ENCODE data around the gene RAB17. TPM values are rescaled to one million over a fixed set of nuclear protein-coding genes. Genes with fewer than 3 reads are reported as not detected.

RAB17 gene, protein sequence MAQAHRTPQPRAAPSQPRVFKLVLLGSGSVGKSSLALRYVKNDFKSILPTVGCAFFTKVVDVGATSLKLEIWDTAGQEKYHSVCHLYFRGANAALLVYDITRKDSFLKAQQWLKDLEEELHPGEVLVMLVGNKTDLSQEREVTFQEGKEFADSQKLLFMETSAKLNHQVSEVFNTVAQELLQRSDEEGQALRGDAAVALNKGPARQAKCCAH
- 1.2 TPM for total RNA-seq (ENCODE audit: insufficient read depth, low replicate concordance)

DNA sequence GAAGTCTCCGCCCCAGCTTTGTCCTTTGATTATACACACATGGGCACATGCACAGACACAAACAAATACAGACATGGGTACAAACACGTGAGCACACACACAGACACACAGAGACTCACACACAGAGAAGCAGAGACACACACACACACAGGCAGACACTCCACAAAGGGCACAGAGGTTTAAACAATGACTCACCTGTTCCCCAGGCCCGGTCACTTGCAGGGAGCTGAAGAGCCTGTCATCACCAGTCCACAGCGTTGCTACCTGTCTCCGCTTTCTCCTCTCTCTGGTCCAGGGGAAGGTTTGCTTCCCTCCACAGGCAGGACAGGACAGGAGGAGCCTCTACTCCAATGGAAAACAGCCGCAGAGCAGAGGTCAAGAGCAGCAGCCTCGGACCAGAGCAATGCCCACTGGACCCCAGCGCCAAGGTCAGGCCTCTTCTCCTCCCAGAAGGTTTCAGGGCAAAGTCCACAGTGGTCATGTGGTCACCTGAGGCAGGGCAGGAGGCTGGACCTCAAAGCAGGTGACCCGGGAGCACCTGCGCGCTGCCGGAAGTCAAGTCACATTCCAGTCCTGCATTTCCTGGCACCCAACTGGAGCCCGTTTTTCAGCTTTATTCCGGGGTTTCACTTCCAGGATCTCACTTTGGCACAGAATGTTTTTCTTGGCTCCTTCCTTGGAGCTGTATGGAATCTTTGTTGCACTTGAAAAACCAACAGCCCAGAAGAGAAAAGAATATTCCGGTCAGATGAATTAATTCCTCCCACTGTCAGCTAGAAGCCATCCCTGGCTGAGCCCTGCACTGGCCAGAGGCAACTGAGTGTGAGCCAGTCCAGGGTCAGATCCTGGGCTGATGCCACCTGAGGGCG is at the start of gene RAB17:
Gene RAB17 (minus strand): TSS at position 463 of the 869 bp plus-strand sequence. CDS start 4,580 bp downstream, outside the sequence.
- no peak for DNase-seq (ENCODE audit: low spot score)

DNA sequence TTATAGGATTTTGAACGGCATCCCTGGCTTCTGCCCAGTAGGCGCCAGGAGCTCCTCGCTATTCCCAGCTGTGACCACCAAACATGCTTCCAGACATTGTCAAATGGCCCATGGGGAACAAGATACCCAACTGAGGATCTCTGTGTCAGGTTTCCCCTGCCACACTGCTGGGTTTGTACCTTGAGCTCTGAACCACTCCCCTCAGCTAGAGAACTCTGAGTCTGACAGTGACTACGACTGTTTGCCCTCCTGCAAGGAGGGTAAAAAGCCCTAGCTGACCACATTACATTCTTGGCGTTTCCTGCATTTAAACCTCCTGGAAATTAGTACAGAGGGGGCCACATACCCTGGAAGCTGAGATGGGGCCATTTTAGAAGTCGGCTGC is 49.3 kb upstream of the RAB17 start:
- no peak for DNase-seq (ENCODE audit: low spot score)

DNA sequence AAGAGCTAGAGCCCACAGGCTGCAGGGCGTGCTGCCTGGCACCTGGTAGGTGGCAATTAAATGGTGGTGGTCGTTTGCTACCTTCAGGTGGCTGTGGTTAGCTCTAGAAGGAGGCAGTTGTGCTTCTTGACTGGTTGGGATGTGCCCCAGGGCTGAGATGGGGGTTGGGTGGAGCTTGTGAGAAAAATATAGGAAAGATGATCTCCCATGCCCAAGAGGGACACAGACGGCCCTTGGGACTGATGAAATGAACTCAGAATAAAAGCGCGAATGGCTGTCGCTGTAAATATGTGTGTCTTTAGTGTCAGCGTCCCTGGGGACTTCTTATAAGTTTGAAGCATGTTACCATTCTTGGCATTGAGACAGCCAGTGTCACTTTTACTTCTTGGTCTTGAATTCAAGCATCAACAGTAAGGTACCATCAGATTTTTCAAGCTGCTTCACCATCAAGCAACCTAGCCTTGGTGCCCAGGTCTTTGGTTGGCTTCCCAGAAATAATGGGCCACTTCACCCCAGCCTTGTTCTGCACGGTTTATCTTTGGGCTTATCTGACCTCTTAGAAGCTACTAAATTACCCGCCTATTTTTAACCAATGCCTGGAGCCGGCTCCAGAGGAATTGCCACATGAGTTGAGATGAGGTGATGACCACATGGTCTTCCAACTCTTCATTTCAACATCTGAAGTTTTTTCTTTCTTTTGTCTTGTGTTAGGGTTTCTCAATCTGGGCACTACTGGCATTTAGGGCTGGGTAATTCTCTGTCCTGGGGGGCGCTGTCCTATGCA is 48.7 kb upstream of the RAB17 start:
- no peak for DNase-seq (ENCODE audit: low spot score)

DNA sequence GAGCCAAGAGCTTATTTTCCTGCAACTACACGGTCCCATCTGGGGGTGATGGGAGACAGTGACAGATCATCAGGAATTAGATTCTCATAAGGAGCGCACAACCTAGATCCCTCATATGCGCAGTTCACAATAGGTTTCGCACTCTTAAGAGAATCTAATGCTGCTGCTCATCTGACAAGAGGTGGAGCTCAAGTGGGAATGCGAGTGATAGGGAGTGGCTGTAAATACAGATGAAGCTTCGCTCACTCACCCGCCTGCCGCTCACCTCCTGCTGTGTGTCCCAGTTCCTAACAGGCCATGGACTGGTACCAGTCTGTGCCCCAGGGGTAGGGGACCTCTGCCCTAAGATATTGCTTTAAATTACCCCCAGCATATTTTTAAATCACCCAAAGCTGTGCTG is 47.6 kb upstream of the RAB17 start:
- DNase-seq (ENCODE audit: low spot score), result no peak

DNA sequence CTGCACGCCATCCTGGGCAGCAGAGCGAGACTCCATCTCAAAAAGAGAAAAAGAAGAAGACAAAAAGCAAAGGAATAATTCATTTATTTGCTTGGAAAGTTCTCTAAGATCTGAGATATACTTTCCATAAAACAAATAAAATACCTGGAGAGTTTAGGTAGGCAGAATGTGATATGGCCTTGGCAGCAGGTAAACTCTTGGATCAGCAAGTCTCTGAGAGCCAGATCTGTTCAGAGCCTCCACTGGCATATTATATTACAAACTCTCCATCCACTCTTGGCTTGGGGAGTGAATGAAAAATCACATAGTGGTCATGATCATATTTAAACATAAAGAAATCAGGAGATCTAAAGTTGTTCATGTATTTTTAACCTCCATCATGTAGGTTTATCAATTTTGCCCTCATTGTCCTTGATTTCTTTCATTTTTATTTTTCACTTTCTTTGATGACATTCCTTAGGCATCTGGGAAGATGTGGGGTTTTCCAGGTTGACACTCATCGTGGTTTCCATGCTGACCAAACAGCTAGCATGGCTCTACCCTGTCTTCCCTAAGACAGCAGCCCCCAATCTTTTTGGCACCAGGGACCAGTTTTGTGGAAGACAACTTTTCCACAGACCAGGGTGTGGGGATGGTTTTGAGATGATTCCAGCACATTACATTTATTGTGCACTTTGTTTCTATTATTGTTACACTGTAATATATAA is 47.0 kb upstream of the RAB17 start:
- no peak for DNase-seq (ENCODE audit: low spot score)

DNA sequence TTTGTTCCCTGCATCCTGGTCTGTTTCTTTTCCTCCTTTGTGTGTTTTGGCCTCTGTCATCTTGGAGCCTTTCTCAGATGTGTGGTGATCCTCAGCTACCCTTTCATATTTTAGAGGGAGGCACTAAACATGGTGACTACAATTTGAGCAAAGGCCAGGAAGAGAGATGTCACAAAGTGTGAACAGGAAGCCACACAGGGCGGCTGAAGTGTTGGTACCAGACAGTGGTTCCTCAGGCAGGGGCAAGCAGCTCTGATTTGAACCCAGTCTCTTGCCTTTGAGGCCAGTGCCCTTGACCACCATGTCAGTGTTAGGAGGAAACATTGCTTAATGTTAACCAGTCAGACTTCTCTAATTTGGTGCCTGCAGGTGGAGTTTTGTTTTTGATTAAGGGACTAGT is 46.0 kb upstream of the RAB17 start:
- DNase-seq (ENCODE audit: low spot score), result no peak

DNA sequence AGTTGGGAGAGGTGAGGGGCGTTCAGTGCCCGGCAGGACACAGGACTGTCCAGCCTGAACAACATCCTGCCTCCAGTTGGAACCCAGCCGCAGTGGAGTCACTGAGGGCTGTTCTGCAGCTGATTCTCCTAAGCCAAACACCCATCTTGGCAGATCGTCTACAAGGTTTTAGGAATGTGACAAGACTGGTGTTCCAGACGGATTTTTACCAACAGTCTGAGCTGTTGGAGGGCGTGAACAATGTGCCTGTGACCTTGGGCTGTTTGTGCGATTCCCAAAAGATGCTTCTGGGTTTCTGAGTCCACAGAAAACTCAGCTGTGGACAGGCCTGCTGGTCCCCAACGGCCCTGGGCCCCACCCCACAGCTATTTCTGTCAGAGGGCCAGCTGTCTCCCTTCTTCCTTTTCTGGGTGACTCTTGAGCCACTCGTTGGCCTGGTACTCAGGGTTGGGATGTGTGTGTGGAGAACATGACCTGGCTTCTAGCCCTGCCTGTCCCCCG is 42.6 kb upstream of the RAB17 start:
- no peak for DNase-seq (ENCODE audit: low spot score)

DNA sequence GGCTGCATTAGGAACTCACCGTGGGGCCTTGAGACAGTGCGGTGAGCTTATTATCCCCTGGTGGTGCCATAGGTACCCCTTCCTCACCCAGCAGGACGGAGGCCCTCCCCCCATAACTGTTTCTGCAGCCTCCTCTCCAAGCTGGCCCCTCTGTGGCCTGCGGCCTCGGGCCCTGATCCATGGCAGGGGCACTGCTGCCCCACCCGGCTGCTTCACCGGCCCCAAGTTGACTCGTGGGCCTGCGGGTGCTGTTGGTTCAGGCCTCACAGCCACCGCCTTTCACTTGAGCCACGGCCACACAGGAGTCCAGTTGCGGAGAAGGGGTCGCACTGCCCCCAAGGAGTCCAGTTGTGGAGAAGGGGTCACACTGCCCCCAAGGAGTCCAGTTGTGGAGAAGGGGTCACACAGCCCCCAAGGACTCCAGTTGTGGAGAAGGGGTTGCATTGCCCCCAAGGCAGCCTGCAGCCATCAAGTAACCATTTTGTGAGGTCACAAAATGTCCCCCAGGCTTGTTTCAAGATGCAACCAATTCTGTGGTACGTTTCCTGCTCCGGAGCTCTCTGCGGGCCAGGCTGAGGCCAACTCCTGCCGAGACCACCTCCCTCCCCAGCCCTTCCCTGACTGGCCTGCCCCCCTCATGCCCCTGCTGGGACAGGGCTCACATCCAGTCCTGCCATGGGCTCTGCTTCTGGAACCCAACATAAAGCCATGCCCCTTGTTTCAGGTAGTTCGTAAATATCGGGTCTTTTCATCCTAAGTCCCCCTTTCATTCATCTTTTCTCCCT is 41.5 kb upstream of the RAB17 start:
- no peak for DNase-seq (ENCODE audit: low spot score)

DNA sequence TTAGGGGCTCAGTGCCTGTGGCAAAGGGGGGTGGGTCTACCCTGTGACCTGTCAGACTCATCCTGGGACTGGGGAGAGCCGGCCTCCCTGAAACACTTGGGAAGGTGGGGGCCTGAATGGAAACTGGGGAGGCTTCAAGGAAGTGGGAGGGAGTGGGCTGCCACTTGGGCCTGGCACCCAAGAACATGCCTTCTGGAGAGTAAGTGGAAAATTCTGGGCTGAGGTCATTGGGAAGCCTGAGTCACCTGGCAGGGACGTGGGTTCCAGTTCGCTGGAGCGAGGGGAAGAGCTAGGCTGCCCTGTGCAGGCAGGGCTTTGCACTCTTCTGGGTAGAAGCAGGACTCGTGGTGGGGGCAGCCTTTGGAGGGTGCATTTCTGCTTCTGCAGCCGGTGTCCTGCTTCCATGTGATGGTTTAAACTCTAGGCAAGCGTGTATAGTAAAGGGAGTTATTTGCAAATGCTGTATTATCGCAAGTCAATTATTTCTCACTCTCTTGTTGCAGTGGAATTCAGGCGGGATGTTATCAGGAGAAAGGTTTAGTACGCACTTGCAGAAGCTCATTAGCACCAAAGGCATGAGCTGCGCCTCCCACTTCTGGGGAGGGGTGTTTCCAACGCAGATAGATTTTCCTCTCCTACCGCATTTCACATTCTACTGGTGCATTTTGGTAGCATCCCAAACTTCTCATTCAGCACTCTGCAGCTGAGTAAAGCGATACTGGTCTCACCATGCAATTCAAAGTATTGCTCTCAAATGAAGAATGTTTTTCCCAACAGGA is 40.7 kb upstream of the RAB17 start:
- no peak for DNase-seq (ENCODE audit: low spot score)

DNA sequence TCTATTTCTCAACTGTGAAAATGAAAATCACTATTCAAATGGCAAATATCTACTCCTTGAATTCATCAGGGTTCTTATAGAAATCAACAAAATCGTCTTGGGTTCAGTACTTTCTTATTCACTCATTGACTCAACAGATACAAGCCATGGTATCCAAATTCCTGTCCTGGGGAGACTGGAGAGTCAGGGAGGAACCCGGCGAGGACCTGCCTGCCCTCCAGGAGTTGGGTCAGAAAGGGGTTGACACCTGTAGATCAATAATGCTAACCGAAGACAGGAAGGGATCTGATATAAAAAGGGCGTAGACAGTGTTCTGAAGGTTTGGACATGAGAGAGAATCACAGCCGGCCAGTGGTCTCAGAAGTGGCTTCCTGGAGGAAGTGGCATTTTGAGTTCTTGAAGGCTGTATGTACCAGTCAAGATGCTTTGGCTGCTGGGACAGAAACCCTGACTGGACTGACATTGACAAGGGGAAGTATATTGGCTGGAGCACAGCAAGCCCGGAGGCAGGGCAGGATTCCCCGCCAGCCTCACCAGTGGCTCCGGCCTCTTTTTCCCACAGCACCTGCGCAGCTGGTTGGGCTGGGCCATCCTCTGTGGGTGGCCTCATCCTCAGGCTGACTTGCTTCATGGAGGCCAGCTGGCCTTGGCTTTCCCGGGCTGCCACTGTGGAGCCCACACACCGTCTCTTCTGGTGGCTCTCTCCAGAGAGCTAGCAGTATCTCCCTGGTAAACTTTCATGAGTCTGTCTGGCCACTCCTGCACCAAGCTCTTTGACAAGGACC is 39.9 kb upstream of the RAB17 start:
- no peak for DNase-seq (ENCODE audit: low spot score)

DNA sequence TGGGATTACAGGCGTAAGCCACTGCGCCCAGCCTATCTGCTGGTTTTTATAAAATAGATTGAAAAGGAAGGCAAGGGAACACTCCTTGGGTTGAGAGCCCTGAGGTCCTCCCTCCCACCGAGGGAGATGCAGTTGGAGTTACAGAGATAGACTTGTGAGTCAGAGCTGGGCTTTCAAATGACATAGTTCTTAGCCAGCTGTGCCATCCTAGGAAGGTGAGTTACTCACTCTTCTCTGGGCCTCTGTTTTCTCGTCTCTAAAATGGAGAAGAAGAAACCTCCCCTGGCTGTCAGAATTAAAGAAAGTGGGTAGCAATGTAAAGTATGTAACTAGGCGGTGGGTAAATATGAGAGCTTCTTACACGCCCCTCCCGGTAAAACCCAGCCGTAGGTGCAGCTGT is 39.2 kb upstream of the RAB17 start:
- DNase-seq (ENCODE audit: low spot score), result no peak

DNA sequence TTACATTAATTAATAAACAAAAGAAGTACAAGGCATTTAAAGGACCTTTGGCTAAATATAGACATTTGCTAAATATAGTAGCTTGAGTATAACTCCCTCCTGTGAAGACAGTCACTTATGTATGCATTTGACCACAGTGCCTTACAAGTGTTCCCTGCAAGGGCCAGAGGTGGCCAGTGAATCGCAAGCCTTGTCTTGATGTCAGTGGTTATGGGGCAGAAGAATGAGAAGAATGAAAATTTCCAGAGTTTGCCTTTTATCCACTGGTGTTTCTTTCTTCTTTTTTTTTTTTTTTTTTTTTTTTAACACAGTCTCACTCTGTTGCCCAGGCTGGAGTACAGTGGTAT is 38.6 kb upstream of the RAB17 start:
- no peak for DNase-seq (ENCODE audit: low spot score)

DNA sequence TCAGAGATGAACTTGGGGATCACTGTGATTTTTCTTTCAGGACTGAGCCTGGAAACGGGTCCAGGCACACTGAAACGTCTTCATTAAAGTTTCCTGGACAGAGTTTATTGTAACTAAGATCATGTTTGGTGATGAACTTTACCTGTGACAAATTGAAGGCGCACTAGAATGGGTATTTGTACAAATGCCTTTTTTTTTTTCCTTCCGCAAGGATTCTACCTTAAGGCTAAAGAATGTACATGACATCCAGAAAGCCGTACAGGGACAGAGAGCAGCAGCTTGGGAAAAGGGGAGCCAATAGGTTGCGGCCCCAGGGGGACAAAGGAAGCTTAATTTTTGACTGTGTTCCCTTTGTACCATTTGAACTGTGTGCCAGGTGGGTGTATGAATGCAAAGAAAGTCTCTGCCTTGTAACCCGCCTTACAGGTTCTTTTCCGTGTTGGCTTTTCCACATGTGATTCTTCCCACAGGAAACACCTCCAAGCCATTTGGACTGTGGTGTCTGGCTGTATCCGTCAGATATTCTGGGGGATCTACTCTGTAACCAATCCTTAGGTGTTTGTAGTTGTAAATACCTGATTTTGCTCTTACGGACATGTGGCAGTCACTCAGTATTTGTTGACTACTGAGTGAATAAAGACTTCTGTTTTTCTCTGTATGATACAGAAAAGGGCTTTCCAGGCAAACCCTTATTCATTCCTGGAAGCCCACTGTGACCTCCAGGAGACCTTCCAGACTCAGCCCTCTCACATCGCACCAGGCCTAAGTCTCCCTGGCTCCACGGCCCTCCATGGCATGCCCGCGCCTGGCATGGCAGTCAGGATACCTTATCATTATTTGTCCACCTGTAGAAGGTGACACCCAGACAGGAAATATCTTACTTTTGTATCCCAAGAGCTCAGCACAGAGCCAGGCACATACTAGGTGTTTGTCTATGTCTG is 38.0 kb upstream of the RAB17 start:
- no peak for DNase-seq (ENCODE audit: low spot score)

DNA sequence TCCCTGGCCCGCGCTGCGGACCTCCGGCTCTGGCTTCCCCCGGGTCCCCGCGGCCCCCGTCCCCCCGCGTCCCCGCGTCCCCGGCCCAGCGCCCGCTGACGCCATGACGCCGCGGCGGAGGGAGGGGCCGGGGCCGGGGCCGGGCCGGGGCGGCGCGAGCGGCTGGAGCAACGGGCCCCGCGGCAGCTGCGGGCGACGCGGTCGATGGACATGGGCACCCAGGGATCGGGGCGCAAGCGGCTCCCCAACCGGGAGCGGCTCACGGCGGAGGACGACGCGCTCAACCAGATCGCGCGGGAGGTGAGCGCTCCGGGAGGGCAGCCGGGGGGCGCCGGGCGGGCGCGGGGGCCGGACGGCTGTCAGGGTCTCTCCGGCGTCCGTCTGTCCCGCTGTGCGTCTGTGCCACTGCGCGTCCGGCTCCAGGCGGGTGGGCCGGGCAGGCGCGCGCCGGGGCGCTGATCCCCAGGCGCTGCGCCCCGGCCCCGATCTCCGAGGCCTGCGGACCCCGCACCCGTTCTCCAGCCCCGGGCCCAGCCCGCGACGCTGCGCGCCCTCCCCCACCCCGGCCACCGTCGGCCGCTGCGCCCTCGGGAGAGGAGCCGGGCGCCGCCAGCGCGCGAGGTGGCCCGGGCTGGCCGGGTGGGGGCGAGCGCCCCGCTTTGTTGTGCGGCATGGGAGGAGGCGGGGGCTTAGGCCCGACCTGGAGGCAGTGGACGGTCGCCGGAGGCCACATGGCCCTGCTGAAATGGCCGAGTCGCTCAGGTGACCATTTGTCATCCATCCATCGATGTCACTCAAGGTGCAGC is 37.1 kb upstream of the RAB17 start, which contains the start of gene LRRFIP1:
Gene LRRFIP1 (plus strand): TSS at position 147 of the 806 bp plus-strand sequence. CDS start 58 bp downstream, at position 205.
- peak; percentile 31 for DNase-seq (ENCODE audit: low spot score)

DNA sequence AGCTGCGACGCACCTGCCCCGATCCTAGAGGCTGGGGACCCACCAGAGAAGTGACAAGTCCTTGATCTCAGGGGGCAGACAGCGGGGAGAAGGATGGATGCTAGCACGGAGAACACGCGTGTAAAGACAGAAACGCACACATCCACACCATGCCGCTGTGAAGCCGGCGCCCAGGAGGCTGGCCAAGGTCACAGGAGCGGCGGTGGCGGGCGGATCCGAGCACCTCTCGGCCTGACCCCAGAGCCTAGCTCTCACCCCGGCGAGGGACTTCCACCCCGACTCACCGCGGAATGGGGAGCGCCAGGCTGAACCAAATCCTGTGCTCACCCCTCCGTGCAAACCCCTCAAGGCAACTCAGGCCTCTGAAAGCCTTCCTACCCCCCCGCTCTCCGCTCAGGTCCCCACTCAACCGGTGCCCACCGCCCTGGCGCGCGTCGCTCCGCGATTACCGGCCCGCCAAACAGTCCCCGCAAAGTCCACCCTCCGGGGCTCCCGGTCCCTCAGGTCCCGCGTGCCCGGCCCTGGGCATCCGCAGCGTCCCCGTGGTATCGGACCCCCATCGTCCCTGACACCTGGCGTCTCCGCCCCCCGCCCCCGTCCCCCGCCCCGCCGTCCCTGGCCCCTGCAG is 36.4 kb upstream of the RAB17 start:
- DNase-seq (ENCODE audit: low spot score), result no peak

DNA sequence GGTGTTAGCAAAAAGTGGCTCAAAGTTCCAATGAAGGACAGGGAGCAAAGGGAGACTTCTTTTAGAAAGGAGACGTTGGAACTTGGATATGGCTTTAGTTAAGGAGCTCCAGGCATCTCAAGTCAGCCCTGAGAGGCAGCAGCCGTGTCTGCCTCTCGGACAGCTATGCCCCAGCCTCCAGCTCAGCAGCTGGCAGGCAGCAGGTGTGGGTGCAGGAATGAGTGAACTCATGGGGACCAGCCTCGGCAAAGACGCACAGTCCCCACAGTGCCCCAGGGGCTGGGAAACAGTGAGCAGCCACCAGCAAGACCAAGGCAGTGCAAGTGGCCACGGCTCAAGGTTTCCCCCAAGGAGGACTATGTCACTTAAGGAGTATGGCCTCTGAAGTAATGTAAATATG is 35.2 kb upstream of the RAB17 start:
- no peak for DNase-seq (ENCODE audit: low spot score)
